DMS53 treated with DMSO at 0.1 percent for 48 hours (cell line): ENCODE data around the gene IRAK2.

Experiments used
- DNase-seq: peaks from one replicate; lab custom pipeline; 2025; ENCODE audit not compliant: unreplicated experiment; lab: John Stamatoyannopoulos, UW

IRAK2 gene

DNA sequence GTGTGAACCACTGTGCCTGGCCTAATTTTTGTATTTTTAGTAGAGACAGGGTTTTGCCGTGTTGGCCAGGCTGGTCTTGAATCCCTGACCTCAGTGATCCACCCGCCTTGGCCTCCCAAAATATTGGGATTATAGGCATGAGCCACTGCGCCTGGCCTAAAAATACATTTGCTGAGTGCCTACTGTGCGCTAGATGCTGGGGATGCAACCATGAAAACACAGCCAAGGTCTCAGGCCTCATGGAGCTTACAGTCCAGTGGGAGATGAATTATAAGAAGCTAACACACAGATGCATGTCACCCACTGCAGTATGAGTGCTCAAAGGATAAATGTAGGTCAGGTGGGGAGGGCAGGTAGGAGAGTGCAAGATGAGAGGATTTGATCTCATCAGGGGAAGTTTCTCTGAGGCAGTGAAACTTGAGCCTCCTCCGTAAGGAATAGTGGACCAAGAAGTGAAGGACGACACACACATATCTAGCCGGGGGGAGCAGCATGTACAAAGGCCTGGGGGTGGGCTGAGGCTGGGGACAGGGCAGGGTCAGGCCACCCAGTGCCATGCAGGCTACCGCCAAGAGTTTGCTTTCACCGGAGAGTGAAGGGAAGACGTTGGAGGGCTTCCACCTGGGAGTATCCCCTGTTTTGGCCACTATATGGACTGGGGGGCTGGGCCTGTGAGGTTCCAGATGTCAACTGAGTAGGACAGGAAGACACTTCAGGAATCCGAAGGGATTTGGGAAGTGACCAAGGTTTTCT lies 24.3 kb downstream of the IRAK2 start:
- no peak for DNase-seq

DNA sequence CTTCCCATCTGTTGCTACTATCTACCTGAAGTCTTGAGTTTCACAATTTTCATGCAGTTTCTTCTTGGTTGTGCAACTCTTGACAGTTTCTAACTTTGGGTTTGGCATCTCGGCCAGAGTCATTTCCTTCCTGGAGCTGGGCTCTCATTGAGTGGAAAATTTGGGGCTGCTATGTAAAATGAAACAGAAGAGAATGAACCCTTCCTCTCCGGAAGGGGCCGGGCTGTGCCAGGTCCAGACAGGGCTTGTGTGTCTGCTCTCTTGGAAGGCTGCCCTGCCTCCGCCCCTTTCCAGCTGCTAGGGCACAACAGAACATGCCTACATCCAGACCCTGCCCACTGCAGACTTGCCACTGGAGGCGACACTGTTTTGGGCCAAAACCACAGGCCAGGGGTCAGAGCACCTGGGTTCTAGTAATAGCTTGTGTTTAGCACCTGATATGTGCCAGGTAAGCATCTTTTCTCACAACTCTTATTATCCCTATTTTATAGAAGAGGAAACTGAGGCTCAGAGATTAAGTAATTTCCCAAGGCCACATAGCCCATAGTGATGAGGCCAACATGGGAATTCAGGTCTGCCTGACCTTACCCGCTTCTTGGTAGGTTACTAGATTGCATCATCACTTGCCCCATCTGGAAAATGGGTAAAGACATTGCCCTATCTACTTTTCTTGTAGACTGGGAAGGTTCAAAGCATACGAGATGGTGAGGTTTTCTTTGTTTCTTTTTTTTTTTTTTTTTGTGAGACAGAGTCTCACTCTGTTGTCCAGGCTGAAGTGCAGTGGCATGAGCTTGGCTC lies 25.0 kb downstream of the IRAK2 start:
- no peak for DNase-seq

DNA sequence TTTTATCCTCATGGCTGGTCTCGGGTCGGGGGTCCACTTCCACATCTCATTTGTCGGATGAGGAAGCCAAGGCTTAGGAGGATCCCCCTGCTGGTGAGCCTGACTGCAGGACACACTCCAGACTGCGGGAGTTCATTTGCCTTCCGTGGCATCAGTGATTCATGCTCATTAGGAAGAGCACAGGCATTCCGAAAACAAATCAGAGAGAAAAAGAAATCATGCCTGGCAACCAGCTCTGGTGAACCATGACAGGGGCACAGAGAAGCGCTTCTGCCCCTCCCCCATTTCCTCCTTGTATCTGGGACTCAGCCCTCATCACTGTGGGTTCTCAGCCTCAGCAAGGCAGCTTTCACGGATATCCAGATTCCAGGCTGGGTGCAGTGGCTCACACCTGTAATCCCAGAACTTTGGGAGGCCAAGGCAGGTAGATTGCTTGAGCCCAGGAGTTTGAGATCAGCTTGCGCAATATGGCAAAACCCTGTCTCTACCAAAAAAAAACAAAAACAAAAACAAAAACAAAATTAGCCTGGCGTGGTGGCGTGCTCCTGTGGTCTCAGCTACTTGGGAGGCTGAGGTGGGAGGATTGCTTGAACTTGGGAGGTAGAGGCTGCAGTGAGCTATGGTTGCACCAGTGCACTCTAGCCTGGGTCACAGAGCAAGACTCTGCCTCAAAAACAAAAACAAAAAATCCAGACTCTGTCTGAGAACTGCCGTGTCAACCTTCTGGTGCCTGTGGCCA lies 28.4 kb downstream of the IRAK2 start:
- peak; percentile 3 for DNase-seq

GRCh38 chr3:10193692-10194327 lies 29.1 kb downstream of the IRAK2 start:
- DNase-seq: no peak

- no peak for DNase-seq
Observed at GRCh38 chr3:10194328-10195071, 29.8 kb downstream of the IRAK2 start.

DNA sequence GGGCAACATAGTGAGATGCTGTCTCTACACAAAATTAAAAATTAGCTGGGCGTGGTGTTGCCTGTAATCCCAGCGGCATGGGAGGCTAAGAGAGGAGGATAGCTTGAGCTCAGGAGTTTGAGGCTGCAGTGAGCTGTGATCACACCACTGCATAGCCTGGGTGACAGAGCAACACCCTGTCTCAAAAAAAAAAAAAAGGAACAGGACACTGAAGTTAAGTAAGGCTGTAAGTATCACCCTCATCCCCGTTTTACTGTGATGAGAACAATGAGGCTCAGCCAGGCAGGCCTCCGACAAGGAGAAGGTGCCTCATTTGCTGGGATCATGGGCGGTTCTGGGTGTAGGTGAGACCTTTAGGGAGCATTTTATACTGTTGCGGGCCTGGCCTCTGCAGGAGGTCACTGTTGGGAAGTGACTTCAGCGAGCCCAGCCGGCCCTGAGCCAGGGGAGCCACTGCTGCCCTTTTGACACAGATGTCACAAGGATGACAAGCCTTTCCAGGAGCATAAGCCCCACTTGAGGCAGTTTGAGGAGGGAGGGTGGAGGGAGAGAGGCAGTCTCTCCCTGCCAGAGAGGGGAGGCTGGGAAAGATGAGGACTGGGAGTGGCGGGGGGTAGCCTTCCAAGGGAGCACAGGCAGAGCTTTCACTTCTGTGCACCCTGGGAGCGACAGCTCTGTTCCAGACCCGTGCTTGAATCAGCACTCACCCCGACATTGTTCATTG lies 30.8 kb downstream of the IRAK2 start:
- DNase-seq: no peak

GRCh38 chr3:10196389-10197052 lies 31.8 kb downstream of the IRAK2 start:
- no peak for DNase-seq

GRCh38 chr3:10198226-10198625 lies 33.5 kb downstream of the IRAK2 start:
- no peak for DNase-seq

- no peak for DNase-seq
Observed at GRCh38 chr3:10198761-10199649, 34.3 kb downstream of the IRAK2 start.

DNA sequence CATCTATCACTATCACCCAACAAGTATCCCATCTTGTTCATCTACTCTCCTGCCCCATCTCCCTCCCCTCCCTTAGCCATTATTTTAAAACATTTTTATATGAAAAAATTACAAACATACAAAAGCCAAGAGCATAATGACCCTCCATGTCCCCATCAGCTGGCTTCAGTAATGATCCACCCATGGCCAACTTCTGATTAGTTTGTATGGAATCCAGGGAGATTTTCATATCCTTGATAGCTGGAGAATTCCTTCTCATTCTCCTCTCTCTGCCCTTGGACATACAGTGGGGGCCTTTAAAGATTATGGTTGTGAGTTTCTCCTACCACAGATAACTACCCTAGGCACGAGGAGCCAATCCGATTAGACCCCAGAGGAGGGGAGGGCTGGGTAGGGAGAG lies 40.2 kb downstream of the IRAK2 start:
- DNase-seq: no peak

GRCh38 chr3:10205451-10206165 lies 40.9 kb downstream of the IRAK2 start:
- no peak for DNase-seq

GRCh38 chr3:10206166-10206511 lies 41.4 kb downstream of the IRAK2 start:
- no peak for DNase-seq

DNA sequence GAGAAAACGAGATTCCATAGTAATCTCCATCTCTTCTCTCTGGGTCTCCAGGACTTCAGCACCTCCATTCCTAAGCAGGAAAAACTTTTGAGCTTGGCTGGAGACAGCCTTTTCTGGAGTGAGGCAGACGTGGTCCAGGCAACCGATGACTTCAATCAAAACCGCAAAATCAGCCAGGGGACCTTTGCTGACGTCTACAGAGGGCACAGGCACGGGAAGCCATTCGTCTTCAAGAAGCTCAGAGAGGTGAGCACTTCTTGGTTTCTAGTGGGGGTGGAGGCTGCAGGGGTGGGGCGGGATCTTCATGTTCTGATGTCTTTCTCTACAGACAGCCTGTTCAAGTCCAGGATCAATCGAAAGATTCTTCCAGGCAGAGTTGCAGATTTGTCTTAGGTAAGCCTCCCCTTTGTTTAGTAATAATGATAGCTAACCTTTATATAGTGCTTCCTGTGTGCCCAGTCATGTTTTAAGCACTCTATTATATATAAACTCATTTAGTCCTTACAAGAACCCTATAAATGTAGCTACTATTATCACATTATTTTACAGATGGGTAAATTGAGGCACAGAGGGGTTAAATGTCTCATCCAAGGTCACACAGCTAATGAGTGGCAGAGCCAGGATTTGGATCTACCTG lies 48.6 kb downstream of the IRAK2 start:
- DNase-seq: no peak

DNA sequence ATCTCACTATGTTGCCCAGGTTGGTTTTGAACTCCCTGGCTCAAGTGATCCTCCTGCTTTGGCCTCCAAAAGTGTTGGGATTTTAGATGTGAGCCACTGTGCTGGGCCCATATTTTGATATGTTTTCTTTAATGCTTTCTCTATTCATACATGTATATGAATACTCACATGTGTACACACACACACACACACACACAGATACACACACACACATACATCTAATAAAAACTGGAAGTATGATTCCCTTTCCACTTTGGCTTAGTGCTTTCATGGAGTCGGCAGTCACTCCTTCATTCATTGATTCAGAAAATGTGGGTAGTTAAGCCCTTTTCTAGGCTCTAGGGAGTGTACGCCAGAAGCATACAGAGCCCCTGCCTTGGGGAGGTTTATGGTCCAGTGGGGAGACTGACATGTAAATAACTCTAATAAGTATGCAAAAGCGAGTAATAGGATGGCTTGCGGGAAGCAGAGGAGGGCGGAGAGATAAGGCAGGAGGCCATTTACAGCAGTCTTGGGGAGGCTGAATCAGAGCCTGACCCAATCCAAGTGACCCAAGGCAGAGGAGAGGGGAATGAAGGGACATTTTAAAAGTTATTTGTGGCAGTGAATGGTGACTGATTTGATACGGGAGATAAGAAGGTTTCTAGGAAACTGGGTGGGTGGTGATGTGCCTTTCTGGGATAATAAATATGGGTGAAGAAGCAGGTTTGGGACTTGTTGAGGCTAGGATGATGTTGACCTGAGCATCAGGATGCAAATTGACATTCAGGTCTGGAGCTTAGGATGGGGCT lies 51.1 kb downstream of the IRAK2 start:
- no peak for DNase-seq

- DNase-seq: no peak
Observed at GRCh38 chr3:10217359-10217758, 52.6 kb downstream of the IRAK2 start.

- no peak for DNase-seq
Observed at GRCh38 chr3:10219737-10220136, 55.0 kb downstream of the IRAK2 start.
